AG09319 (cell line): Measurements from ENCODE around the gene GABRR1.

ENCODE experiments used
- DNase-seq: peaks from one replicate; pipeline ENCODE4 v3.0.0-alpha.2; 2010; ENCODE audit warnings: low read depth; ENCODE audit errors: extremely low read depth
- TF ChIP-seq, protein P1 (sequence below): IDR thresholded peaks from 2 replicates; pipeline ENCODE4 v1.5.1; 2011; ENCODE audit warnings: low read depth, mild to moderate bottlenecking, inconsistent platforms, low read length, moderate library complexity

The GABRR1 gene

DNA sequence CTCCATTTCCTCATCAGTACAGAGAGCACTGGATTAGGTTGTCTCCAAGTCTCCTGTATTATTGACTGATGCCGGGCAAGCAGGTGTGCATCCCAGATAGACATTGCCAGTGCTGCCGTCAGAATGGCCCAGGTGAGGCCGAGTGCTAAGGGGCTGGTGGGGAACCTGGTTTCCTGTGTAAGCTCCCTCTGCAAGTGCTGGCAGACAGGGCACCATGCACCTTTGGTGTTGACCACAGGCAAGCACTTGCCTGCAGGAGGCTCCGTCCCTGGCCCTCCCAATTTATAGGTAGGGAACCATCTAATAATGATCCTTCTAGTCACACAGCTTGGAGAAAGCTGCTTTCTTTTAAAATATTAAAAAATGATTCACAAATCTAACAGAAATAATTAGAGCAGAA is 747 bp downstream of the GABRR1 start:
- DNase-seq: no peak
- TF ChIP-seq, protein P1, sequence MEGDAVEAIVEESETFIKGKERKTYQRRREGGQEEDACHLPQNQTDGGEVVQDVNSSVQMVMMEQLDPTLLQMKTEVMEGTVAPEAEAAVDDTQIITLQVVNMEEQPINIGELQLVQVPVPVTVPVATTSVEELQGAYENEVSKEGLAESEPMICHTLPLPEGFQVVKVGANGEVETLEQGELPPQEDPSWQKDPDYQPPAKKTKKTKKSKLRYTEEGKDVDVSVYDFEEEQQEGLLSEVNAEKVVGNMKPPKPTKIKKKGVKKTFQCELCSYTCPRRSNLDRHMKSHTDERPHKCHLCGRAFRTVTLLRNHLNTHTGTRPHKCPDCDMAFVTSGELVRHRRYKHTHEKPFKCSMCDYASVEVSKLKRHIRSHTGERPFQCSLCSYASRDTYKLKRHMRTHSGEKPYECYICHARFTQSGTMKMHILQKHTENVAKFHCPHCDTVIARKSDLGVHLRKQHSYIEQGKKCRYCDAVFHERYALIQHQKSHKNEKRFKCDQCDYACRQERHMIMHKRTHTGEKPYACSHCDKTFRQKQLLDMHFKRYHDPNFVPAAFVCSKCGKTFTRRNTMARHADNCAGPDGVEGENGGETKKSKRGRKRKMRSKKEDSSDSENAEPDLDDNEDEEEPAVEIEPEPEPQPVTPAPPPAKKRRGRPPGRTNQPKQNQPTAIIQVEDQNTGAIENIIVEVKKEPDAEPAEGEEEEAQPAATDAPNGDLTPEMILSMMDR: no peak

- TF ChIP-seq, protein P1: no peak
- no peak for DNase-seq
These were observed 1.8 kb downstream of the GABRR1 start for GRCh38 chr6:89215391-89215790.

DNA sequence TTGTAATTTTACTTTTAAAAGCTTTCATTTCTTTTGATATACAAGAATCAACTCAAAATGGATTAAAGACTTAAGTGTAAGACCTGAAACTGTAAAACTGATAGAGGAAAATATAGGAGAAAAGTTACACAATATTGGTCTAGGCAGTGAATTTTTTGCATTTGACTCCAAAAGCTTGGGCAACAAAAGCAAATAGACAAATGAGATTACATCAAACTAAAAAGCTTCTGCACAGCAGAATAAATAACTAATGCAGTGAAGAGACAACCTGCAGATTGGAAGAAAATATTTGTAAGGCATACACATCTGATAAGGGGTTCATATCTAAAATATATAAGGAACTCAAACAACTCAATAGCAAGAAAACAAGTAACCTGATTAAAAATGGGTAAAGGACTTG is 3.0 kb downstream of the GABRR1 start:
- DNase-seq: no peak
- TF ChIP-seq, protein P1: no peak

GRCh38 chr6:89212472-89212871 is 4.7 kb downstream of the GABRR1 start:
- DNase-seq: no peak
- TF ChIP-seq, protein P1: no peak

- DNase-seq: no peak
- TF ChIP-seq, protein P1: no peak
These were observed 7.7 kb downstream of the GABRR1 start for GRCh38 chr6:89209457-89209856.

- no peak for DNase-seq
- TF ChIP-seq, protein P1: no peak
These were observed 8.6 kb downstream of the GABRR1 start for GRCh38 chr6:89208551-89208950.

DNA sequence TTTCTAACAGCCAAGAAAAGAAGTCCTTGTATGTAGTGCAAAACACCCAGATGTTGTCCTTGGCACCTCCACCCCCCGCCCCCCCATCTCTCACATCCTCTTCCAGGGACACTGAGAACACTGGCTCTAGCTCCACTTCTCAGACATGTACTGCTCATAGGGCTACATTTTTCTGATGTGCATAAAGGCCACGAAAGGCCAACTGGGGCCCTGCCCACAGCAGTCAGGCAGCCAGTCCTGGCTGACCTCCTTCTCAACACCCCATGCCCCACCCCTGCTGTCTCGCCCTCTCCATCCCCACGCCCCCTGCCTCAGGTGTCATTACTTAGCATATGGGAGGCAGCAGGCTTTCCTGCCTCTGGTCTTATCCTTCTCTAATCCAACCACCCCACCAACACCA is 11.3 kb downstream of the GABRR1 start:
- TF ChIP-seq, protein P1: no peak
- DNase-seq: no peak
